AG04449 (cell line): ENCODE results near the gene TSPAN32.

Experiments used
- CTCF ChIA-PET: fragments of 350-600 bp; formaldehyde crosslinking; extraction: SDS; loops from one replicate; lab custom pipeline; 2021; ENCODE audit warnings: antibody characterized with exemption; lab: Yijun Ruan, JAX
- POLR2A ChIA-PET: fragments of 400-600, 350-600 bp; formaldehyde crosslinking; extraction: SDS; loops from one replicate; lab custom pipeline; 2020; ENCODE audit warnings: antibody characterized with exemption, inconsistent platforms; lab: Yijun Ruan, JAX
- DNase-seq: peaks from one replicate; pipeline ENCODE4 v3.0.0-alpha.2; 2010; ENCODE audit warnings: low read depth, low spot score
- H3K4me3 ChIP-seq: 2 replicates; pipeline ENCODE4 v1.5.1; 2011; ENCODE audit warnings: low read depth, mild to moderate bottlenecking, control low read depth, low read length
- CTCF ChIP-seq: IDR thresholded peaks from one replicate; pipeline ENCODE4 v1.5.1; 2011; ENCODE audit warnings: mild to moderate bottlenecking, moderate library complexity, low read length, control low read depth, inconsistent platforms; ENCODE audit not compliant: insufficient read depth; ENCODE audit errors: missing control alignments

Gene TSPAN32

GRCh38 chr11:2311353-2312133 lies 9.7 kb downstream of the TSPAN32 start:
- TF ChIP-seq CTCF = no peak
- CTCF ChIA-PET = interaction anchor here (12.3 kb wide), 1 partner anchor 109 kb away, joined by 381 read pairs; no protein-coding TSS in a partner anchor
- no peak for DNase-seq
- POLR2A ChIA-PET = interaction anchor here (0.6 kb wide), 1 partner anchor 88 kb away, joined by 3 read pairs; no protein-coding TSS in a partner anchor
- H3K4me3 ChIP-seq = no peak overlapping the region

- no peak overlapping the region for H3K4me3 ChIP-seq
- POLR2A ChIA-PET = interaction anchor here (0.6 to 1.4 kb wide), 2 partner anchors 64 to 87 kb away, joined by 3 to 4 read pairs; partner anchors contain the start of gene CD81
- no peak for TF ChIP-seq CTCF
- CTCF ChIA-PET = interaction anchor here (12.3 kb wide), 1 partner anchor 108 kb away, joined by 381 read pairs; no protein-coding TSS in a partner anchor
- no peak for DNase-seq
Measured at GRCh38 chr11:2312232-2313042, 10.6 kb downstream of the TSPAN32 start.

- DNase-seq = no peak
- TF ChIP-seq CTCF = no peak
- H3K4me3 ChIP-seq = no peak overlapping the region
- POLR2A ChIA-PET = interaction anchor here (1.4 kb wide), 1 partner anchor 64 kb away, joined by 4 read pairs; the partner anchor contains the start of gene CD81
- CTCF ChIA-PET = interaction anchor here (1.1 to 1.2 kb wide), 4 partner anchors 7 to 108 kb away, joined by 3 to 6 read pairs (median 4); no protein-coding TSS in a partner anchor
Measured at GRCh38 chr11:2313051-2313951, 11.5 kb downstream of the TSPAN32 start.

GRCh38 chr11:2314136-2314524 lies 12.3 kb downstream of the TSPAN32 start:
- CTCF ChIA-PET = interaction anchor here (0.6 to 1.2 kb wide), 5 partner anchors 8 to 432 kb away, joined by 3 to 6 read pairs (median 4); no protein-coding TSS in a partner anchor
- no peak for TF ChIP-seq CTCF
- H3K4me3 ChIP-seq = no peak overlapping the region
- no peak for DNase-seq
- POLR2A ChIA-PET = interaction anchor here (1.6 kb wide), 1 partner anchor 64 kb away, joined by 3 read pairs; no protein-coding TSS in a partner anchor

GRCh38 chr11:2314525-2315394 lies 12.9 kb downstream of the TSPAN32 start:
- ChIA-PET CTCF (interaction anchor here (0.6 to 2.4 kb wide), 3 partner anchors 9 to 432 kb away, joined by 3 to 12 read pairs (median 3); no protein-coding TSS in a partner anchor), POLR2A (interaction anchor here (1.6 kb wide), 1 partner anchor 63 kb away, joined by 3 read pairs; no protein-coding TSS in a partner anchor)
- no peak for DNase-seq
- TF ChIP-seq CTCF = no peak
- no peak overlapping the region for H3K4me3 ChIP-seq
